IMR-90 (cell line): ENCODE measurements around the gene ANKHD1.

ENCODE experiments used
- FOS ChIP-seq: fragments of 150-350 bp; IDR thresholded peaks from 2 replicates; pipeline ENCODE4 v1.6.1; 2016; ENCODE audit warnings: low read depth, low read length
- MAZ ChIP-seq: IDR thresholded peaks from 2 replicates; pipeline ENCODE4 v1.6.1; 2012; ENCODE audit warnings: low read depth, mild to moderate bottlenecking, low read length, improper control_type of control experiment, moderate library complexity, borderline replicate concordance
- MXI1 ChIP-seq: IDR thresholded peaks from 2 replicates; pipeline ENCODE4 v1.6.1; 2012; ENCODE audit warnings: low read depth, mild to moderate bottlenecking, low read length, moderate library complexity, borderline replicate concordance
- RAD21 ChIP-seq: IDR thresholded peaks from 2 replicates; pipeline ENCODE4 v1.6.1; 2012; ENCODE audit warnings: low read length, improper control_type of control experiment
- RFX5 ChIP-seq: IDR thresholded peaks from 2 replicates; pipeline ENCODE4 v1.8.0; 2012; ENCODE audit warnings: low read depth, mild to moderate bottlenecking, low read length, moderate library complexity
- SMC3 ChIP-seq: fragments of 150-350 bp; IDR thresholded peaks from 2 replicates; pipeline ENCODE4 v1.6.1; 2016; ENCODE audit warnings: low read depth, mild to moderate bottlenecking, antibody characterized with exemption, low read length, moderate library complexity
- TF ChIP-seq, protein P1 (sequence below): conservative IDR thresholded peaks from 2 replicates; pipeline ENCODE4 v1.5.1; 2012; ENCODE audit warnings: mild to moderate bottlenecking, low read depth, low read length, improper control_type of control experiment

DNA sequence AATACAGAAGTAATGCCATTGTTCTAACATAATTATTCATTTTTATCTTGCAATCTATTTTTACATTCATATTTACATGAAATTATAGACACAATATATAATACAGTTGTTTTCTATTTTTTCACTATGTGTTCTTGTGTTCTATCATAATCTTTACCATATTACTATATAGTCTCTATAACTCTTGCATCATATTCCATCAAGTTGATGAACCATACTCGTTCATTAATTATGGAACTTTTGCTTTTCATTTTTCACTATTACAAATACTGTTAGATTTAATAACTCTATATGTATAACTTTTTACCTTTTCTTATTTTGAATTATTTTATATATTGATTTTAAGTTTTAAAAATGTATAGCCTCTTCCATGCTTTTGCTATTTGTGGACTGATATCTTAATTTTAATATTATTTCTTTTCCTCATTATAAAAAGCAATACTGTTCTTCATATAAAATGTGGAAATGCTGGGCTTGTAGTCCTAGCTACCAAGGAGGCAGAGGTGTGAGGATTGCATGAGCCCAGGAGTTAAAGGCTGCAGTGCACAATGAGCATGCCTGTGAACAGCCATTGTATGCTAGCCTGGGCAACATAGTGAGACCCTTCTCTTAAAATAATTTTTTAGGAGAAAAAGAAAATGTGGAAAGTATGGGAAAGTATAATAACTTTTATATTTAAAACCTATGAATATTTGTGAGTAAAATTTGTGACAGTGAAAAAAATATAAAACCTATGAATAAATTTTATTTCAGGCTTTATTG lies 65.5 kb downstream of the ANKHD1 start:
- TF ChIP-seq, protein P1, sequence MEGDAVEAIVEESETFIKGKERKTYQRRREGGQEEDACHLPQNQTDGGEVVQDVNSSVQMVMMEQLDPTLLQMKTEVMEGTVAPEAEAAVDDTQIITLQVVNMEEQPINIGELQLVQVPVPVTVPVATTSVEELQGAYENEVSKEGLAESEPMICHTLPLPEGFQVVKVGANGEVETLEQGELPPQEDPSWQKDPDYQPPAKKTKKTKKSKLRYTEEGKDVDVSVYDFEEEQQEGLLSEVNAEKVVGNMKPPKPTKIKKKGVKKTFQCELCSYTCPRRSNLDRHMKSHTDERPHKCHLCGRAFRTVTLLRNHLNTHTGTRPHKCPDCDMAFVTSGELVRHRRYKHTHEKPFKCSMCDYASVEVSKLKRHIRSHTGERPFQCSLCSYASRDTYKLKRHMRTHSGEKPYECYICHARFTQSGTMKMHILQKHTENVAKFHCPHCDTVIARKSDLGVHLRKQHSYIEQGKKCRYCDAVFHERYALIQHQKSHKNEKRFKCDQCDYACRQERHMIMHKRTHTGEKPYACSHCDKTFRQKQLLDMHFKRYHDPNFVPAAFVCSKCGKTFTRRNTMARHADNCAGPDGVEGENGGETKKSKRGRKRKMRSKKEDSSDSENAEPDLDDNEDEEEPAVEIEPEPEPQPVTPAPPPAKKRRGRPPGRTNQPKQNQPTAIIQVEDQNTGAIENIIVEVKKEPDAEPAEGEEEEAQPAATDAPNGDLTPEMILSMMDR = no peak
- TF ChIP-seq MAZ (no peak), RAD21 (no peak), RFX5 (no peak), MXI1 (no peak), SMC3 (no peak), FOS (no peak)
